GM19023 (cell line): ENCODE data around the gene ZNF76.

Experiments used
- ATAC-seq: cut with Tn5 transposase; IDR thresholded peaks from one replicate; pipeline ENCODE4 v1.9.1; 2021; ENCODE audit warnings: mild to moderate bottlenecking, moderate library complexity; ENCODE audit not compliant: unreplicated experiment

ZNF76 gene

GRCh38 chr6:35265523-35265922 lies 6.0 kb downstream of the ZNF76 start:
- ATAC-seq, result no peak

GRCh38 chr6:35267446-35267845 lies 7.9 kb downstream of the ZNF76 start:
- no peak for ATAC-seq

GRCh38 chr6:35267897-35268296 lies 8.4 kb downstream of the ZNF76 start:
- no peak for ATAC-seq

- no peak for ATAC-seq
These were observed 12.5 kb downstream of the ZNF76 start for GRCh38 chr6:35272005-35272404.

GRCh38 chr6:35273822-35274559 lies 14.5 kb downstream of the ZNF76 start:
- no peak for ATAC-seq

GRCh38 chr6:35275744-35276260 lies 16.3 kb downstream of the ZNF76 start:
- ATAC-seq, result no peak

- ATAC-seq, result no peak
These were observed 19.2 kb downstream of the ZNF76 start for GRCh38 chr6:35278708-35279107.

- ATAC-seq, result no peak
These were observed 21.4 kb downstream of the ZNF76 start for GRCh38 chr6:35280903-35281302.

GRCh38 chr6:35282472-35282871 lies 22.9 kb downstream of the ZNF76 start:
- ATAC-seq, result no peak

GRCh38 chr6:35283361-35283760 lies 23.8 kb downstream of the ZNF76 start:
- no peak for ATAC-seq

- no peak for ATAC-seq
These were observed 28.3 kb downstream of the ZNF76 start for GRCh38 chr6:35287671-35288396.

- no peak for ATAC-seq
These were observed 29.3 kb downstream of the ZNF76 start for GRCh38 chr6:35288834-35289233.

- no peak for ATAC-seq
These were observed 32.0 kb downstream of the ZNF76 start for GRCh38 chr6:35291491-35291890.

- ATAC-seq, result no peak
These were observed 33.0 kb downstream of the ZNF76 start for GRCh38 chr6:35292494-35292893.

- no peak for ATAC-seq
These were observed 34.1 kb downstream of the ZNF76 start for GRCh38 chr6:35293681-35294080.

- no peak for ATAC-seq
These were observed 34.9 kb downstream of the ZNF76 start for GRCh38 chr6:35294308-35294945.

GRCh38 chr6:35295036-35295435 lies 35.5 kb downstream of the ZNF76 start:
- no peak for ATAC-seq

GRCh38 chr6:35295521-35296315 lies 36.2 kb downstream of the ZNF76 start:
- no peak for ATAC-seq

- no peak for ATAC-seq
These were observed 37.5 kb downstream of the ZNF76 start for GRCh38 chr6:35296931-35297600.
